Large intestine (tissue), 3 donors: ENCODE measurements around the gene DRC3. TPM values are rescaled to one million over a fixed set of nuclear protein-coding genes. Genes with fewer than 3 reads are reported as not detected.

Experiments
- DNase-seq, 2 donors: peaks; one replicate each; pipeline versions ENCODE4 v3.0.0 to v3.0.0-alpha.2; 2013
- H3K27ac ChIP-seq: one replicate; pipeline ENCODE4 v1.5.1; 2013; ENCODE audit warnings: low read length
- H3K27me3 ChIP-seq: 2 replicates; pipeline ENCODE4 v1.6.1; 2013; ENCODE audit warnings: low read length; ENCODE audit not compliant: control insufficient read depth, insufficient read depth
- H3K36me3 ChIP-seq: 2 replicates; pipeline ENCODE4 v1.6.1; 2013; ENCODE audit warnings: low read length; ENCODE audit not compliant: control insufficient read depth, insufficient read depth
- H3K4me1 ChIP-seq: one replicate; pipeline ENCODE4 v1.6.1; 2013; ENCODE audit warnings: low read length; ENCODE audit not compliant: control insufficient read depth, insufficient read depth
- H3K4me3 ChIP-seq: one replicate; pipeline ENCODE4 v1.5.1; 2013; ENCODE audit warnings: low read length
- H3K9me3 ChIP-seq: one replicate; pipeline ENCODE4 v1.6.1; 2013; ENCODE audit warnings: mild to moderate bottlenecking, low read depth, low read length, moderate library complexity; ENCODE audit not compliant: control insufficient read depth
- WGBS: methylation state at CpG from one replicate; pipeline ENCODE4 v1.1.5; 2013; ENCODE audit warnings: low lambda C conversion rate; ENCODE audit not compliant: insufficient coverage; 5-methylcytosine and 5-hydroxymethylcytosine counted together
- polyA plus RNA-seq: library from polyadenylated mRNA; unstranded; fragments of 120-200 nt; gene quantifications from one replicate; pipeline ENCODE4 v1.2.1, GENCODE V29; 2013

DRC3 gene
- polyA plus RNA-seq, 1 donor, result 5.7 TPM

GRCh38 chr17:17941015-17941414 lies 31.6 kb upstream of the DRC3 start:
- WGBS, result 83% methylated on average over 1 of the region's 5 CpGs
- H3K4me3 ChIP-seq, result no peak overlapping the region
- no peaks in the 10 kb centered on the region for H3K9me3 ChIP-seq
- H3K4me1 ChIP-seq, result peaks cover 64% of the 10 kb centered on the region
- H3K27me3 ChIP-seq, result no peaks in the 10 kb centered on the region
- no peak for DNase-seq
- H3K27ac ChIP-seq, result no peak overlapping the region
- no peaks in the 10 kb centered on the region for H3K36me3 ChIP-seq

- Histone ChIP-seq H3K36me3 (no peaks in the 10 kb centered on the region), H3K4me1 (peaks cover 47% of the 10 kb centered on the region), H3K27ac (peak overlapping the region; percentile 37), H3K27me3 (no peaks in the 10 kb centered on the region), H3K4me3 (no peak overlapping the region), H3K9me3 (no peaks in the 10 kb centered on the region)
- no peak for DNase-seq
Observed at GRCh38 chr17:17942846-17943245, 29.8 kb upstream of the DRC3 start.

- Histone ChIP-seq H3K4me1 (peaks cover 41% of the 10 kb centered on the region), H3K36me3 (no peaks in the 10 kb centered on the region), H3K4me3 (no peak overlapping the region), H3K27ac (peak overlapping the region; percentile 37), H3K27me3 (no peaks in the 10 kb centered on the region), H3K9me3 (no peaks in the 10 kb centered on the region)
- WGBS, result no CpG with 5 or more reads among the region's 3 CpGs
- peak in 1 of 2 donors; percentile 71 for DNase-seq
Observed at GRCh38 chr17:17943281-17943984, 29.2 kb upstream of the DRC3 start.

GRCh38 chr17:17944242-17944641 lies 28.4 kb upstream of the DRC3 start:
- no peaks in the 10 kb centered on the region for H3K9me3 ChIP-seq
- no peak overlapping the region for H3K27ac ChIP-seq
- no peaks in the 10 kb centered on the region for H3K27me3 ChIP-seq
- H3K36me3 ChIP-seq, result no peaks in the 10 kb centered on the region
- WGBS, result no CpG with 5 or more reads among the region's 7 CpGs
- no peak for DNase-seq
- H3K4me1 ChIP-seq, result peaks cover 34% of the 10 kb centered on the region
- H3K4me3 ChIP-seq, result no peak overlapping the region

- no CpG with 5 or more reads among the region's 11 CpGs for WGBS
- Histone ChIP-seq H3K36me3 (no peaks in the 10 kb centered on the region), H3K4me3 (no peak overlapping the region), H3K4me1 (peaks cover 34% of the 10 kb centered on the region), H3K27ac (peak overlapping the region; percentile 9), H3K27me3 (no peaks in the 10 kb centered on the region), H3K9me3 (no peaks in the 10 kb centered on the region)
- no peak for DNase-seq
Observed at GRCh38 chr17:17944743-17945142, 27.9 kb upstream of the DRC3 start.

GRCh38 chr17:17946093-17946492 lies 26.6 kb upstream of the DRC3 start:
- Histone ChIP-seq H3K4me3 (no peak overlapping the region), H3K27ac (no peak overlapping the region), H3K36me3 (no peaks in the 10 kb centered on the region), H3K9me3 (no peaks in the 10 kb centered on the region), H3K4me1 (peaks cover 25% of the 10 kb centered on the region), H3K27me3 (no peaks in the 10 kb centered on the region)
- no peak for DNase-seq
- WGBS, result no CpG with 5 or more reads among the region's 3 CpGs

GRCh38 chr17:17947309-17947708 lies 25.4 kb upstream of the DRC3 start:
- Histone ChIP-seq H3K27ac (no peak overlapping the region), H3K36me3 (no peaks in the 10 kb centered on the region), H3K4me3 (no peak overlapping the region), H3K4me1 (peaks cover 25% of the 10 kb centered on the region), H3K9me3 (no peaks in the 10 kb centered on the region), H3K27me3 (no peaks in the 10 kb centered on the region)
- DNase-seq, result no peak
- 100% methylated on average over 3 of the region's 5 CpGs for WGBS

- no CpG with 5 or more reads among the region's 1 CpG for WGBS
Observed at GRCh38 chr17:17947966-17948365, 24.7 kb upstream of the DRC3 start.

GRCh38 chr17:17950347-17950746 lies 22.3 kb upstream of the DRC3 start:
- no peak for DNase-seq
- peaks cover 4% of the 10 kb centered on the region for H3K36me3 ChIP-seq
- no CpG with 5 or more reads among the region's 7 CpGs for WGBS

More at GRCh38 chr17:17947966-17948365, 24.7 kb upstream of the DRC3 start:
- no peaks in the 10 kb centered on the region for H3K9me3 ChIP-seq
- no peak for DNase-seq
- H3K4me3 ChIP-seq, result no peak overlapping the region
- no peaks in the 10 kb centered on the region for H3K36me3 ChIP-seq
- H3K27me3 ChIP-seq, result no peaks in the 10 kb centered on the region
- no peak overlapping the region for H3K27ac ChIP-seq
- H3K4me1 ChIP-seq, result peaks cover 24% of the 10 kb centered on the region

GRCh38 chr17:17950806-17951205 lies 21.9 kb upstream of the DRC3 start:
- Histone ChIP-seq H3K36me3 (peaks cover 8% of the 10 kb centered on the region), H3K4me1 (peaks cover 2% of the 10 kb centered on the region), H3K27ac (no peak overlapping the region), H3K27me3 (no peaks in the 10 kb centered on the region), H3K4me3 (no peak overlapping the region), H3K9me3 (no peaks in the 10 kb centered on the region)
- no peak for DNase-seq
- no CpG with 5 or more reads among the region's 1 CpG for WGBS

More at GRCh38 chr17:17950347-17950746, 22.3 kb upstream of the DRC3 start:
- Histone ChIP-seq H3K9me3 (no peaks in the 10 kb centered on the region), H3K27me3 (no peaks in the 10 kb centered on the region), H3K4me3 (no peak overlapping the region), H3K27ac (no peak overlapping the region), H3K4me1 (peaks cover 4% of the 10 kb centered on the region)

- Histone ChIP-seq H3K36me3 (peaks cover 8% of the 10 kb centered on the region), H3K4me1 (no peaks in the 10 kb centered on the region), H3K4me3 (no peak overlapping the region), H3K27me3 (no peaks in the 10 kb centered on the region), H3K27ac (no peak overlapping the region), H3K9me3 (peaks cover 3% of the 10 kb centered on the region)
- WGBS, result no CpG with 5 or more reads among the region's 5 CpGs
- no peak for DNase-seq
Observed at GRCh38 chr17:17951524-17951923, 21.1 kb upstream of the DRC3 start.
